ENCODE results near the gene DDI1.
A peak's percentile ranks its signal among the peaks of the same experiment; 100 is the strongest.
"Not testable (repeated sequence)": the region's sequence is repeated elsewhere in the genome, so short reads cannot be mapped to it uniquely, and the experiment has no call there.

DDI1 gene

DNA sequence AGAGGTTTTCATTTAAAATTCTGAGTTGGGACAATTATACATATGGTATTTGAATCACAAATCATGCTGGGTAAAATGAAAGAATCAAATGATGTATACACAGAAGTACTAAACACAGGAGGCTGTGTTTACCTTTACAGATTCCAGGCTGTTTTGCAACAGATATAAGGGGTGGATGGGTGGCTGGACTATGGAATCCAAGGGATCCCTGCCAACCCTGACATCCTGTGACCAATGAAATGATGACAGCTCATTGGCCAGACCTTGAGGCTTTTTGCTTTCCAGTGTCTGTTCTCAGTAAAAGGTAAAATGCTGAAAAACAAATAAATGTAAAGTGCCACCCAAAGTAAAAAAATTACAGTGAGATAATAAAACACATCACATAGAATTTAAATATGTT is 3.3 kb upstream of the DDI1 start:
- H3K4me3 ChIP-seq (ENCODE audit: control insufficient read depth, low read depth, low read length), result no peak overlapping the region
- DNase-seq (ENCODE audit: low read depth), result peak; percentile 77
- TF ChIP-seq, protein P1, sequence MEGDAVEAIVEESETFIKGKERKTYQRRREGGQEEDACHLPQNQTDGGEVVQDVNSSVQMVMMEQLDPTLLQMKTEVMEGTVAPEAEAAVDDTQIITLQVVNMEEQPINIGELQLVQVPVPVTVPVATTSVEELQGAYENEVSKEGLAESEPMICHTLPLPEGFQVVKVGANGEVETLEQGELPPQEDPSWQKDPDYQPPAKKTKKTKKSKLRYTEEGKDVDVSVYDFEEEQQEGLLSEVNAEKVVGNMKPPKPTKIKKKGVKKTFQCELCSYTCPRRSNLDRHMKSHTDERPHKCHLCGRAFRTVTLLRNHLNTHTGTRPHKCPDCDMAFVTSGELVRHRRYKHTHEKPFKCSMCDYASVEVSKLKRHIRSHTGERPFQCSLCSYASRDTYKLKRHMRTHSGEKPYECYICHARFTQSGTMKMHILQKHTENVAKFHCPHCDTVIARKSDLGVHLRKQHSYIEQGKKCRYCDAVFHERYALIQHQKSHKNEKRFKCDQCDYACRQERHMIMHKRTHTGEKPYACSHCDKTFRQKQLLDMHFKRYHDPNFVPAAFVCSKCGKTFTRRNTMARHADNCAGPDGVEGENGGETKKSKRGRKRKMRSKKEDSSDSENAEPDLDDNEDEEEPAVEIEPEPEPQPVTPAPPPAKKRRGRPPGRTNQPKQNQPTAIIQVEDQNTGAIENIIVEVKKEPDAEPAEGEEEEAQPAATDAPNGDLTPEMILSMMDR (conservative IDR thresholded peaks at IDR 0.05; ENCODE audit: control insufficient read depth, insufficient read depth, low read depth, low read length), result no peak

DNA sequence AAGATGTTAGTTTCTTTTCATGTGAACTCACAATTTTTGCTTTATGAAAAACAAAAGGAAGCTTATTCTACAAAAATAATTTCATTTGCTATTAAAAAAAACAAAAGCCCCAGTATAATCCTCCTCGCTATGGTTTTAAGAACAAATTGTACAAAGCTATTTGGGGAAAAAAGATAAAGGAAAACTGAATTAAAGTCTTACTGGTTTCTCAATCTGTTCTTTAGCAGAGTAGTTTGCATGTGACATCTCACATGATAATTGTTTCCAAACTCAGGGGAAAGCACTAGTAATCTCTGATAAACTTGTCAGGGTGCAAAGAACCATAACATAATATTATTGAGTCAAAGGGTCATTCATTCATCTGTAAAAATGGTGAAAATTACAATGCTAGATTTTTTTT is 2.9 kb upstream of the DDI1 start:
- peak; percentile 15 for DNase-seq (ENCODE audit: low read depth)
- no peak overlapping the region for H3K4me3 ChIP-seq (ENCODE audit: control insufficient read depth, low read depth, low read length)
- TF ChIP-seq, protein P1 (conservative IDR thresholded peaks at IDR 0.05; ENCODE audit: control insufficient read depth, insufficient read depth, low read depth, low read length), result no peak

DNA sequence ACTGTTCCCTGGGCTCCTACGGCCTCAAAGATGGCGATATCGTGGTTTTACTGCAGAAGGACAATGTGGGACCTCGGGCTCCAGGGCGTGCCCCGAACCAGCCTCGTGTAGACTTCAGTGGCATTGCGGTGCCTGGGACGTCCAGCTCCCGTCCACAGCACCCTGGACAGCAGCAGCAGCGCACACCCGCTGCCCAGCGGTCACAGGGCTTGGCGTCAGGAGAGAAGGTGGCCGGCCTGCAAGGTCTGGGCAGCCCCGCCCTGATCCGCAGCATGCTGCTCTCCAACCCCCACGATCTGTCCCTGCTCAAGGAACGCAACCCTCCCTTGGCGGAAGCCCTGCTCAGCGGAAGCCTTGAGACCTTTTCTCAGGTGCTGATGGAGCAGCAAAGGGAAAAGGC is 555 bp downstream of the DDI1 start:
- TF ChIP-seq, protein P1 (conservative IDR thresholded peaks at IDR 0.05; ENCODE audit: control insufficient read depth, insufficient read depth, low read depth, low read length), result no peak
- DNase-seq (ENCODE audit: low read depth), result no peak

DNA sequence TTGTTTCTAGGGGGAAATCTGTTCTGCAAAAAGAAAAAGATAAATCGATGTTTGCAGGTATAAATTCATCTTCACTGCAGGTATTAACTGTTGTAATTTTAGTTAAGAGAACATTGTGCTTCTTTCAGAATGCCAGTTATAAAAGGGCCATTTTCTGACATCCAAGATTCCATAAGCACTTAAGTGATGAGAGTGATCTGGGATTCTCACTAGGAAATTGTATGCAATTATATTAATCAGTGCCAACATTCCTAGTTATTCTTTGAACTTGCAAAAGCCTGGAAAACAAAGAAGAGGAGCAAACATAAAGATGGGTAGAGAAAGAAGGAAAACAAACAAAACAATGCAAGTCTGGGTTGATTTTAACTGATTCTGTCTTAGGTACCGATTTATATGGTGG is 5.4 kb downstream of the DDI1 start:
- DNase-seq (ENCODE audit: low read depth), result no peak
- TF ChIP-seq, protein P1 (conservative IDR thresholded peaks at IDR 0.05; ENCODE audit: control insufficient read depth, insufficient read depth, low read depth, low read length), result no peak
- no peak overlapping the region for H3K4me3 ChIP-seq (ENCODE audit: control insufficient read depth, low read depth, low read length)

More for the DNA sequence above, 555 bp downstream of the DDI1 start:
- H3K4me3 ChIP-seq (ENCODE audit: control insufficient read depth, low read depth, low read length), result no peak overlapping the region

DNA sequence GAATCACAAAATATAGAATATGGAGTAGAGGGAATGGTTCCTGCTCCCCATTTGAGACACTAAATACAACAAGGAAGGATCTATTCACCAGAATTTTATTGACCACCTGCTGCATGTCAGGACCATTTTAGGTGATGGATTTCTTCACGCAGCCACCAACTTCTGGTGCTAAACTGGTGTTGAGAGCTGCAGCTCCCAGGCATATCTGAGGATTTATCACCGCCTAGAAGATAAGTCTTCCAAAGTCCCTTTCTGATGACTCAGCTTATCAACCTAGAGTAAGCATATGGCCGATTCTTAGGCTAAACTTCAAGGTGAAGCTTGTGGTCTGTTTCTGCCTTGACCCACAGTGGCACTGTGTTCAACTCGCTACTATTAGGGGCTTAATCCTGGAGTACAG is 6.7 kb downstream of the DDI1 start:
- TF ChIP-seq, protein P1 (conservative IDR thresholded peaks at IDR 0.05; ENCODE audit: control insufficient read depth, insufficient read depth, low read depth, low read length), result no peak
- no peak for DNase-seq (ENCODE audit: low read depth)
- no peak overlapping the region for H3K4me3 ChIP-seq (ENCODE audit: control insufficient read depth, low read depth, low read length)

- peak; percentile 14 for DNase-seq (ENCODE audit: low read depth)
- no peak overlapping the region for H3K4me3 ChIP-seq (ENCODE audit: control insufficient read depth, low read depth, low read length)
- TF ChIP-seq, protein P1 (conservative IDR thresholded peaks at IDR 0.05; ENCODE audit: control insufficient read depth, insufficient read depth, low read depth, low read length), result no peak
Measured at GRCh38 chr11:104043678-104044239, 7.3 kb downstream of the DDI1 start.

DNA sequence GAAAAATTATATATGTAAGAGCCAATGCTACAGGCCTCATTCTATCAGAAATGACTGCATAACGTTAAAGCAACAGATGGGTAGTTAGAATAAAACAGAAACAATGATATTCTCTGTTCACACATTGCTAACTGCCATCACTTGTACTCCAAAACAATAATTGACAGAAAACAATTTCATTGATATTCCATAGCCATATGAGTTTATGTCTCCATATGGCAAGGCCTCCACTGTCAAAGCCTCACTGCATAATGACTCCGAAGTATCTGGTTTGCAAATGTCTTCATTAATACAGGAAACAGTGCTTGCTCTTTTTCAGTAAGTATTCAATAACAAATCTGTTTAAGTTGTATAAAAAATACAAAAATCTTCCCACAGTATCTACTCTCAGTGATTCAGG is 9.9 kb downstream of the DDI1 start:
- TF ChIP-seq, protein P1 (conservative IDR thresholded peaks at IDR 0.05; ENCODE audit: control insufficient read depth, insufficient read depth, low read depth, low read length), result no peak
- no peak for DNase-seq (ENCODE audit: low read depth)
- H3K4me3 ChIP-seq (ENCODE audit: control insufficient read depth, low read depth, low read length), result no peak overlapping the region

GRCh38 chr11:104046858-104047257 is 10.4 kb downstream of the DDI1 start:
- DNase-seq (ENCODE audit: low read depth); H3K4me3 ChIP-seq (ENCODE audit: control insufficient read depth, low read depth, low read length): not testable (repeated sequence)

Data from fibroblast of mammary gland (primary cell).